SK-N-SH (cell line): ENCODE data around the gene TCEA3. TPM values are rescaled to one million over a fixed set of nuclear protein-coding genes. Genes with fewer than 3 reads are reported as not detected.

Source experiments
- CTCF ChIA-PET: fragments of 300-600, 350-600 bp; formaldehyde crosslinking; extraction: SDS; loops from one replicate; lab custom pipeline; 2021; lab: Yijun Ruan, JAX
- POLR2A ChIA-PET: fragments of 350-600 bp; sonication (Branson Sonifier 250); formaldehyde crosslinking; extraction: SDS; loops from one replicate; lab custom pipeline; 2020; ENCODE audit warnings: antibody characterized with exemption, inconsistent platforms; lab: Yijun Ruan, JAX
- DNase-seq: peaks from one replicate; pipeline ENCODE4 v3.0.0; 2012
- H2AFZ ChIP-seq: fragments of 200-600 bp; sonication (generic); 2 replicates; pipeline ENCODE4 v1.8.1; 2016; ENCODE audit warnings: antibody characterized with exemption, mild to moderate bottlenecking, low read depth
- H3F3A ChIP-seq: fragments of 200-600 bp; sonication (generic); replicated peaks from 2 replicates; pipeline ENCODE3; 2016; ENCODE audit warnings: antibody characterized with exemption, mild to moderate bottlenecking; ENCODE audit not compliant: insufficient read depth
- H3K27ac ChIP-seq, 2 experiments: fragments of 200-500 bp in 1 of 2; fragments of 200-600 bp in 1 of 2; sonication (Bioruptor generic) in 1 of 2; sonication (generic), shearing (Covaris generic) in 1 of 2; 2 replicates each; pipeline versions ENCODE4 v1.5.1 to v1.6.1; 2014 to 2016; ENCODE audit warnings: low read depth in 2 of 2, inconsistent platforms in 1 of 2, low read length in 1 of 2, mild to moderate bottlenecking in 1 of 2, mixed read lengths in 1 of 2
- H3K27me3 ChIP-seq: fragments of 200-600 bp; sonication (generic), shearing (Covaris generic); 2 replicates; pipeline ENCODE4 v1.6.1; 2016; ENCODE audit warnings: mixed run types; ENCODE audit not compliant: insufficient read depth
- H3K36me3 ChIP-seq, 2 experiments: fragments of 200-500 bp in 1 of 2; fragments of 200-600 bp in 1 of 2; sonication (Bioruptor generic) in 1 of 2; sonication (generic) in 1 of 2; replicated peaks in 1 of 2; 2 replicates each; pipeline versions ENCODE3 to v1.5.1; 2014 to 2016; ENCODE audit warnings: low read length in 1 of 2, mild to moderate bottlenecking in 1 of 2; ENCODE audit not compliant: insufficient read depth in 2 of 2, control insufficient read depth in 1 of 2
- H3K4me1 ChIP-seq, 2 experiments: fragments of 200-500 bp in 1 of 2; fragments of 200-600 bp in 1 of 2; sonication (Bioruptor generic) in 1 of 2; sonication (generic), shearing (Covaris generic) in 1 of 2; 2 replicates each; pipeline versions ENCODE4 v1.5.1 to v1.6.1; 2014 to 2016; ENCODE audit warnings: low read depth in 1 of 2, low read length in 1 of 2, mixed run types in 1 of 2; ENCODE audit not compliant: insufficient read depth in 2 of 2, control insufficient read depth in 1 of 2
- H3K4me2 ChIP-seq: fragments of 200-600 bp; sonication (generic), shearing (Covaris generic); 2 replicates; pipeline ENCODE4 v1.6.1; 2017; ENCODE audit warnings: mixed run types
- H3K4me3 ChIP-seq, 2 experiments: fragments of 200-500 bp in 1 of 2; fragments of 200-600 bp in 1 of 2; sonication (Bioruptor generic) in 1 of 2; sonication (generic), shearing (Covaris generic) in 1 of 2; 2 replicates each; pipeline versions ENCODE4 v1.5.1 to v1.8.1; 2014 to 2016; ENCODE audit warnings: low read depth in 2 of 2, inconsistent platforms in 1 of 2, low read length in 1 of 2, mild to moderate bottlenecking in 1 of 2, mixed read lengths in 1 of 2, moderate library complexity in 1 of 2
- H3K79me2 ChIP-seq: fragments of 200-600 bp; sonication (generic); 2 replicates; pipeline ENCODE4 v1.8.1; 2017; ENCODE audit warnings: mild to moderate bottlenecking; ENCODE audit not compliant: insufficient read depth
- H3K9ac ChIP-seq: fragments of 200-600 bp; sonication (generic); 2 replicates; pipeline ENCODE4 v1.6.1; 2017; ENCODE audit warnings: mixed run types
- H3K9me2 ChIP-seq: fragments of 200-600 bp; sonication (generic); 2 replicates; pipeline ENCODE4 v1.6.1; 2017; ENCODE audit warnings: mixed run types
- H3K9me3 ChIP-seq: fragments of 200-600 bp; sonication (generic); 2 replicates; pipeline ENCODE4 v1.6.1; 2017; ENCODE audit warnings: mixed run types, mild to moderate bottlenecking, moderate library complexity
- H4K20me1 ChIP-seq: fragments of 200-600 bp; sonication (generic); 2 replicates; pipeline ENCODE4 v1.6.1; 2017; ENCODE audit warnings: mild to moderate bottlenecking, mixed run types; ENCODE audit not compliant: insufficient read depth
- FOSL2 ChIP-seq: IDR thresholded peaks from 2 replicates; pipeline ENCODE4 v1.4.0; 2012; ENCODE audit warnings: low read depth, mild to moderate bottlenecking, moderate library complexity, borderline replicate concordance
- GABPA ChIP-seq: IDR thresholded peaks from 2 replicates; pipeline ENCODE4 v1.4.0; 2012; ENCODE audit warnings: low read depth, mild to moderate bottlenecking
- RXRA ChIP-seq: IDR thresholded peaks from 2 replicates; pipeline ENCODE4 v1.4.0; 2012; ENCODE audit warnings: low read depth, mild to moderate bottlenecking, borderline replicate concordance
- SMC3 ChIP-seq: IDR thresholded peaks from 2 replicates; pipeline ENCODE4 v1.6.1; 2012; ENCODE audit warnings: low read depth, low read length, improper control_type of control experiment
- TCF12 ChIP-seq: IDR thresholded peaks from 2 replicates; pipeline ENCODE4 v1.4.0; 2012
- WGBS: methylation state at CpG from one replicate; pipeline ENCODE4 v1.1.6; 2017; ENCODE audit warnings: low lambda C conversion rate; 5-methylcytosine and 5-hydroxymethylcytosine counted together
- polyA plus RNA-seq, 3 experiments: library from polyadenylated mRNA; depleted of rRNA; stranded (reverse); fragments of >200 nt; gene quantifications; 2 replicates each; pipeline ENCODE4 v1.2.3, GENCODE V29; 2012
- TF ChIP-seq, protein P1 (sequence below): fragments of 150-350 bp; IDR thresholded peaks from 2 replicates; pipeline ENCODE4 v1.6.1; 2016; ENCODE audit warnings: mild to moderate bottlenecking, low read depth, low read length
- TF ChIP-seq, protein P2 (sequence below): IDR thresholded peaks from 2 replicates; pipeline ENCODE4; 2012

The TCEA3 gene
- polyA plus RNA-seq, 1 of the 3 experiments (the other 2 are of a cell fraction): 1.1 TPM

DNA sequence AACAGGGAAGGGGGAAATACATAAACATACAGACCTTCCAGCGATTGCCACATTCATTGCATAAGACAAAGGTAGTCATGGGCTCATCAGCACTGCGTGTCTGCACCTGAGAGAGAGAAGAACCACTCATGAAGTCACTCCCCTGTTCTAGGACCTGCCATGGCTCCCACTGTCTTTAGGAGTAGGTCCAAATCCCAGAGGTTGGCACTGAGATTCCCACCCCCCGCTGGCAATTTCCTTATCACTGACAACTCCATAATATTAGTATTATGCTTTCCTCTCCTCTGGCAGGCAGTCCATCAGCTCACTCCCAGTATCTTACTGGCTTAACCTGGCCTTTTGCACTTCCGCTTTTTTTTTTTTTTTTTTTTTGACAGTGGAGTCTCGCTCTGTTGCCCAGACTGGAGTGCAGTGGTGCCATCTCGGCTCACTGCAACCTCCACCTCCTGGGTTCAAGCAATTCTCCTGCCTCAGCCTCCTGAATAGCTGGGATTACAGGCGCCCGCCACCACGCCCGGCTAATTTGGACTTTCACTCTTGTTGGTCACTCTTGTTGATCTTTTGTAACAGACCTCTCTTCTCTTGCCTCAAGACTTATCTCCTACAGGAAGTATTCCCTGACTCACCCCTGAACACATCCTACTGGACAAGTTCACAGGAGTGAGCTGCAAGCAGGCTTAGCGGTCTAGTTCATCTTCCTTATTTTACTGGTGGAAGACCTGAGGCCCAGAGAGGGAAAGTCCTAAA, 40.1 kb downstream of the TCEA3 start:
- H3K4me3 ChIP-seq: no peak overlapping the region
- H2AFZ ChIP-seq: peak overlapping the region; percentile 4; the same call in 1 of the 2 replicates
- H3K9me3 ChIP-seq: no peaks in the 10 kb centered on the region
- no peaks in the 10 kb centered on the region for H4K20me1 ChIP-seq
- DNase-seq: no peak
- H3K4me2 ChIP-seq: no peak overlapping the region
- H3K36me3 ChIP-seq: no peaks in the 10 kb centered on the region
- no peak overlapping the region for H3K9ac ChIP-seq
- no peaks in the 10 kb centered on the region for H3K79me2 ChIP-seq
- 78% methylated on average over 11 of the region's 11 CpGs for WGBS
- no peaks in the 10 kb centered on the region for H3K9me2 ChIP-seq
- H3K4me1 ChIP-seq: peaks cover 0 to 6% of the 10 kb centered on the region in 2 experiments; a peak in 2 of 4 replicates
- POLR2A ChIA-PET: interaction anchor here (1.4 kb wide), 1 partner anchor 11 kb away, joined by 3 read pairs; no protein-coding TSS in a partner anchor
- H3F3A ChIP-seq: peaks cover 4% of the 10 kb centered on the region
- CTCF ChIA-PET: interaction anchor here (2.4 kb wide), 1 partner anchor 20 kb away, joined by 8 read pairs; no protein-coding TSS in a partner anchor
- peak overlapping the region in 1 of 2 experiments; percentile 42; a peak in 2 of 4 replicates for H3K27ac ChIP-seq
- TF ChIP-seq FOSL2 (peak; percentile 17; the same call in 1 of the 2 replicates), RXRA (no peak), GABPA (peak; percentile 54), TCF12 (0 out of 2 replicates have a peak, but pooled peaks have one; percentile 9)
- TF ChIP-seq, all 33 proteins: peak for 3
- no peaks in the 10 kb centered on the region for H3K27me3 ChIP-seq

- Histone ChIP-seq H3K4me2 (no peak overlapping the region), H3K27me3 (no peaks in the 10 kb centered on the region), H3K79me2 (no peaks in the 10 kb centered on the region), H3K36me3 (no peaks in the 10 kb centered on the region), H3F3A (peaks cover 4% of the 10 kb centered on the region), H3K4me1 (peaks cover 0 to 6% of the 10 kb centered on the region in 2 experiments; a peak in 2 of 4 replicates), H3K9ac (no peak overlapping the region), H3K4me3 (no peak overlapping the region), H3K27ac (no peak overlapping the region; a peak in 1 of 4 replicates), H2AFZ (no peak overlapping the region), H4K20me1 (no peaks in the 10 kb centered on the region), H3K9me3 (no peaks in the 10 kb centered on the region), H3K9me2 (no peaks in the 10 kb centered on the region)
- ChIA-PET CTCF (interaction anchor here (2.4 kb wide), 1 partner anchor 20 kb away, joined by 8 read pairs; no protein-coding TSS in a partner anchor), POLR2A (no interaction called here)
- TF ChIP-seq, protein P1, sequence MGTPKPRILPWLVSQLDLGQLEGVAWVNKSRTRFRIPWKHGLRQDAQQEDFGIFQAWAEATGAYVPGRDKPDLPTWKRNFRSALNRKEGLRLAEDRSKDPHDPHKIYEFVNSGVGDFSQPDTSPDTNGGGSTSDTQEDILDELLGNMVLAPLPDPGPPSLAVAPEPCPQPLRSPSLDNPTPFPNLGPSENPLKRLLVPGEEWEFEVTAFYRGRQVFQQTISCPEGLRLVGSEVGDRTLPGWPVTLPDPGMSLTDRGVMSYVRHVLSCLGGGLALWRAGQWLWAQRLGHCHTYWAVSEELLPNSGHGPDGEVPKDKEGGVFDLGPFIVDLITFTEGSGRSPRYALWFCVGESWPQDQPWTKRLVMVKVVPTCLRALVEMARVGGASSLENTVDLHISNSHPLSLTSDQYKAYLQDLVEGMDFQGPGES: no peak
- no peak for TF ChIP-seq SMC3
- TF ChIP-seq, protein P2, sequence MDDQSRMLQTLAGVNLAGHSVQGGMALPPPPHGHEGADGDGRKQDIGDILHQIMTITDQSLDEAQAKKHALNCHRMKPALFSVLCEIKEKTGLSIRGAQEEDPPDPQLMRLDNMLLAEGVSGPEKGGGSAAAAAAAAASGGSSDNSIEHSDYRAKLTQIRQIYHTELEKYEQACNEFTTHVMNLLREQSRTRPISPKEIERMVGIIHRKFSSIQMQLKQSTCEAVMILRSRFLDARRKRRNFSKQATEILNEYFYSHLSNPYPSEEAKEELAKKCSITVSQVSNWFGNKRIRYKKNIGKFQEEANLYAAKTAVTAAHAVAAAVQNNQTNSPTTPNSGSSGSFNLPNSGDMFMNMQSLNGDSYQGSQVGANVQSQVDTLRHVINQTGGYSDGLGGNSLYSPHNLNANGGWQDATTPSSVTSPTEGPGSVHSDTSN: no peak
- no peak for DNase-seq
- 92% methylated on average over 7 of the region's 8 CpGs for WGBS
These were observed 40.8 kb downstream of the TCEA3 start for GRCh38 chr1:23383577-23384311.
